ENCODE measurements around the gene SH3GL1. TPM values are rescaled to one million over a fixed set of nuclear protein-coding genes. Genes with fewer than 3 reads are reported as not detected.

The SH3GL1 gene
- total RNA-seq, 1 experiment from 2014 or later: 108 TPM

DNA sequence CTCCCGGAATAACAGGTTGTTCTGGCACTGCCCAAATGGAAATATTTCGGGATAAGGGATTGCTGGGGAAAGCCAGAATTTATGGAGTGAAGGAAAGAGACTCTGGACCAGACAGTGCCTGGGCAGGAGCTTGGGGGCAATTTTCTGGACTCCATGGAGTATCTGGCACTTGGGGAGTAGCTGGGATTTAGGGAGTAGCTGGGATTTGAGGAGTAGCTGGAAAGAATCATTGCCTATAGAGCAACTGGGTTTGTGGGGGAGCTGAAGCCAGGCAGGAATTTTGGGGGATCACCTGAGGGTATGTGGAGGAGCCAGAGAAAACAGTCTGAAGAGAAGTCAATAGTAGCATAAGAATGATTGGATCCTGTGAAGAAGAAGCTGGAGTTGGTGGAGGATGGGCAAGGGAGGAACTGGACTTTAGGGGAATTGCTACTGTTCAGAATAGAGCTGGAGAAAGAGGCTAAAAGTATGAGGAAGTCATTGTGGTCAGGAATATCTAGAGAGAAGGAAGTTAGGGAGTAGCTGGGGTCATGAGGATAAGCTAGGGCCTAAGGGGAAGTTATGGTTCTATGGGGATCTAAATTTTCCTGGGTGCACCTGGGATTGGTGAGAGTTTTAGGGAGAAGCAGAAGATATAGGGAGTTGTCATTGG lies 81.2 kb downstream of the SH3GL1 start:
- Histone ChIP-seq H3K4me1 (ENCODE audit: insufficient read depth, low read length, poor library complexity, severe bottlenecking) (no peaks in the 10 kb centered on the region), H3K36me3 (ENCODE audit: insufficient read depth, low read length, poor library complexity, severe bottlenecking) (no peaks in the 10 kb centered on the region), H3K27me3 (replicated peaks; ENCODE audit: insufficient read depth, low read depth, low read length, poor library complexity) (no peaks in the 10 kb centered on the region), H3K9me3 (ENCODE audit: low read depth, low read length, poor library complexity, severe bottlenecking) (no peaks in the 10 kb centered on the region), H3K4me3 (ENCODE audit: low read depth, low read length, poor library complexity, severe bottlenecking) (no peak overlapping the region), H3K27ac (ENCODE audit: low read depth, low read length, poor library complexity, severe bottlenecking) (no peak overlapping the region)
- POLR2A ChIA-PET (ENCODE audit: low non-redundant PET): no interaction called here
- TF ChIP-seq CTCF (conservative IDR thresholded peaks at IDR 0.05; ENCODE audit: low read depth, low read length) (no peak), EZH2 (IDR thresholded peaks at IDR 0.05; ENCODE audit: borderline replicate concordance, low read depth, low read length, poor library complexity, severe bottlenecking) (no peak)
- CTCF ChIA-PET: no interaction called here
- BruUV-seq (replicated peaks): no TSS peak
- no peak for DNase-seq (ENCODE audit: low spot score)
- intact Hi-C loops (cut with micrococcal nuclease; ENCODE audit: unreplicated experiment): no loop called here

- Histone ChIP-seq H3K27ac (ENCODE audit: low read depth, low read length, poor library complexity, severe bottlenecking) (no peak overlapping the region), H3K4me1 (ENCODE audit: insufficient read depth, low read length, poor library complexity, severe bottlenecking) (no peaks in the 10 kb centered on the region), H3K9me3 (ENCODE audit: low read depth, low read length, poor library complexity, severe bottlenecking) (no peaks in the 10 kb centered on the region), H3K27me3 (replicated peaks; ENCODE audit: insufficient read depth, low read depth, low read length, poor library complexity) (no peaks in the 10 kb centered on the region), H3K4me3 (ENCODE audit: low read depth, low read length, poor library complexity, severe bottlenecking) (no peak overlapping the region), H3K36me3 (ENCODE audit: insufficient read depth, low read length, poor library complexity, severe bottlenecking) (no peaks in the 10 kb centered on the region)
- no TSS peak for BruUV-seq (replicated peaks)
- TF ChIP-seq EZH2 (IDR thresholded peaks at IDR 0.05; ENCODE audit: borderline replicate concordance, low read depth, low read length, poor library complexity, severe bottlenecking) (no peak), CTCF (conservative IDR thresholded peaks at IDR 0.05; ENCODE audit: low read depth, low read length) (no peak)
- ChIA-PET POLR2A (ENCODE audit: low non-redundant PET) (no interaction called here), CTCF (no interaction called here)
- intact Hi-C loops (cut with micrococcal nuclease; ENCODE audit: unreplicated experiment): no loop called here
- no peak for DNase-seq (ENCODE audit: low spot score)
Observed at GRCh38 chr19:4318460-4318859, 81.9 kb downstream of the SH3GL1 start.

GRCh38 chr19:4316956-4317355 lies 83.4 kb downstream of the SH3GL1 start:
- no peak for DNase-seq (ENCODE audit: low spot score)

More at GRCh38 chr19:4316956-4317355, 83.4 kb downstream of the SH3GL1 start:
- Histone ChIP-seq H3K36me3 (ENCODE audit: insufficient read depth, low read length, poor library complexity, severe bottlenecking) (no peaks in the 10 kb centered on the region), H3K9me3 (ENCODE audit: low read depth, low read length, poor library complexity, severe bottlenecking) (no peaks in the 10 kb centered on the region), H3K27ac (ENCODE audit: low read depth, low read length, poor library complexity, severe bottlenecking) (no peak overlapping the region), H3K4me3 (ENCODE audit: low read depth, low read length, poor library complexity, severe bottlenecking) (no peak overlapping the region), H3K27me3 (replicated peaks; ENCODE audit: insufficient read depth, low read depth, low read length, poor library complexity) (no peaks in the 10 kb centered on the region), H3K4me1 (ENCODE audit: insufficient read depth, low read length, poor library complexity, severe bottlenecking) (no peaks in the 10 kb centered on the region)
- no TSS peak for BruUV-seq (replicated peaks)
- ChIA-PET POLR2A (ENCODE audit: low non-redundant PET) (no interaction called here), CTCF (no interaction called here)
- no peak for TF ChIP-seq EZH2 (IDR thresholded peaks at IDR 0.05; ENCODE audit: borderline replicate concordance, low read depth, low read length, poor library complexity, severe bottlenecking)
- no peak for TF ChIP-seq CTCF (conservative IDR thresholded peaks at IDR 0.05; ENCODE audit: low read depth, low read length)
- intact Hi-C loops (cut with micrococcal nuclease; ENCODE audit: unreplicated experiment): no loop called here
